Hair follicle dermal papilla cell (primary cell): ENCODE results near the gene CYTH2. TPM values are rescaled to one million over a fixed set of nuclear protein-coding genes. Genes with fewer than 3 reads are reported as not detected.

ENCODE experiments used
- total RNA-seq: library from RNA; depleted of rRNA; stranded (reverse); fragments of >200 nt; gene quantifications from 2 replicates; pipeline ENCODE4 v1.2.3, GENCODE V29; 2012

Gene CYTH2, protein sequence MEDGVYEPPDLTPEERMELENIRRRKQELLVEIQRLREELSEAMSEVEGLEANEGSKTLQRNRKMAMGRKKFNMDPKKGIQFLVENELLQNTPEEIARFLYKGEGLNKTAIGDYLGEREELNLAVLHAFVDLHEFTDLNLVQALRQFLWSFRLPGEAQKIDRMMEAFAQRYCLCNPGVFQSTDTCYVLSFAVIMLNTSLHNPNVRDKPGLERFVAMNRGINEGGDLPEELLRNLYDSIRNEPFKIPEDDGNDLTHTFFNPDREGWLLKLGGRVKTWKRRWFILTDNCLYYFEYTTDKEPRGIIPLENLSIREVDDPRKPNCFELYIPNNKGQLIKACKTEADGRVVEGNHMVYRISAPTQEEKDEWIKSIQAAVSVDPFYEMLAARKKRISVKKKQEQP
- 35.8 and 40.4 TPM in 2 replicates for total RNA-seq

DNA sequence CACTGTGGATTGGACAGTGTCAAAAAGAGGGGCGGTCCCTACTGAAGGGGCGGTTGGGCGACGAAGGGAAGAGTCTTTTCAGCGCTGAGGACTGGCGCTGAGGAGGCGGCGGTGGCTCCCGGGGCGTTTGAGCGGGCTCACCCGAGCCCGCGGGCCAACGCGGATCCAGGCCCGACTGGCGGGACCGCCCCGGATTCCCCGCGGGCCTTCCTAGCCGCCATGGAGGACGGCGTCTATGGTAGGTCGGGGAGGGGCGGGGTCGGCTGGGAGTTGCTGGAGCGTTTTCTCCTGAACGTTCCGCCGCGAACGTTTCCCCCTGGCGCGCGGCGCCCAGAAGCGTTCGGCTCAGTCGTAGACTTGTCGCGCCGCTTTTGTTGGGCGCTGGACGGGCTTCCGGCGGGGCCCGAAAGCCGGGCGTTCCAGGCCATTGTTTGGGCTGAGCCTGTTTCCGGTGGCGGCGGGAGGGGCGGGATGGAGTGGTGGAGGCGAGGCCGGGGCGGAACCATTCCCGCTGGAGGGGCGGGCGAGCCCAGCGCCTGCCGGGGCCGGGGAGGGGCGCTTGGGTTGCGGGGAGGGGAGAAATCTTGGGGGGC is at the start of gene CYTH2:
Gene CYTH2, plus strand, starts transcription at position 81 of the 593 bp plus-strand sequence. Its CDS starts 139 bp downstream, at position 220.

DNA sequence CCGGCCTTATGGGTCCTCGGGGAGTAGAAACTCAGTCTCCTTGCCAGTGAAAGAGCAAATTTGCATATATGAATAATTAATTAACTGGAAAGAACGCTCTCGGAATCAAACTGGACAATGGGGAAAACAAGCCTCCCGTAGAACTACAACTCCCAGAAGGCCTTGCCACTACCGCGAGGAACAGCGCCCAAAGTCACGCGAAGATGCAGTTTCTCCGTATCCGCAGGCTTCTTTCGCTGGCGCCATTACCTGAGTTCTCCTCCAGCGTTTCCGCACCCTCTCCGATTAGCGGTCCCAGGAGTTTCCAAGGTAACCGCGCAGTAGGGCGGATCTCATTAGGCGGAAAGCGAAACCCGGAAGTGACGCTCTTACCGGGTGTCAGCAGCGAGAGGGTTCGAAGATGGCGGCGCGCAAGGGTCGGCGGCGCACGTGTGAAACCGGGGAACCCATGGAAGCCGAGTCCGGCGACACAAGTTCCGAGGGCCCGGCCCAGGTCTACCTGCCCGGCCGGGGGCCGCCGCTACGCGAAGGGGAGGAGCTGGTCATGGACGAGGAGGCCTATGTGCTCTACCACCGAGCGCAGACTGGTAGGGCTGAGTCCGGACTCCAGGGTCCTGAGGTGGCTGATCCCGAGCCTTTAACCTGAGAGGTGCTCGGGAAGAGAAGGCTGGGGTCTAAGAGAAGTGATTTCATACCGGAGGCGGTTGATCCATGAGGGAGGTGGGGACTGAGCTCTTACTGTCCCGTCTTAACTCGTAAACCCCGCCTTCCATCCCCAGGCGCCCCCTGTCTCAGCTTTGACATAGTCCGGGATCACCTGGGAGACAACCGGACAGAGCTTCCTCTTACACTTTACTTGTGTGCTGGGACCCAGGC is 23.3 kb upstream of the CYTH2 start, which contains the start of gene GRWD1:
Gene GRWD1, plus strand, starts transcription at position 378 of the 876 bp plus-strand sequence. Its CDS starts 23 bp downstream, at position 401.

DNA sequence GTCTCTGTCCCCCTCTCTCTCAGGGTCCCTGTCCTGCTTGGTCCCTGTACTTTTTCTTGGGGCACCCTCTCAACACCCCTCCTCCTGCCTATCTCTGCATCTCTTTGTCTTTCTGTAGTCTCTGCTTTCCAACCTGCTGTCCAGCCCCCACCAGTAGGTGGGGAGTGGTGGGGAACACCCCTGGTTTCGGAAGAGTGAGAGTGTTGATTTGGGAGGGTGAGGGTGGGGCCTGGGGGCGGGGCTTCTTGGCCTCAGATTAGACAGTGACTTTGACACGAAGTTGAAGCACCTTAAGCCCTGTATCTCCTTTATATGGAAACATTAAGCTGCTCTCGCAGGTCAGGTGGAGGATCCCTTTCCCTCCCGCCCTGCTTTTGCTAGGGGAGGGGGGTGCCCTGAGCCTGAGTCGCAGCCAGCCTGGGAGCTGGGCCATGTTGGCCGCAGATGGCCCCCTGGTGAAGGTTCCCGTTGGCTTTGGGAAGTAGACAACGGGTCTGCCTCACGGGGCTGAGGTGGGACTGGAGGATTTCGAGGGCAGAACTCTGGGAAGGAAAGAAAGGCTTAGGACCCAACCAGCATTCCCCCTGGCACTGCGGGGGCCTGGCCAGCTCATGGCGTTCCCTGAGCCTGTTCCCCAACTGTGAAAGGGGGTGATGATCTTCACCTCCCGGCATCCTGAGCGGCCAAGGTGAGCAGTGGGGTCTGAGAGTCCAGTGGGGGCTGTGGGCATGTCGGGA is 13.8 kb upstream of the CYTH2 start, which contains the start of gene KCNJ14:
Gene KCNJ14, plus strand, starts transcription at position 404 of the 737 bp plus-strand sequence. CDS start 6,151 bp downstream, outside the sequence.

DNA sequence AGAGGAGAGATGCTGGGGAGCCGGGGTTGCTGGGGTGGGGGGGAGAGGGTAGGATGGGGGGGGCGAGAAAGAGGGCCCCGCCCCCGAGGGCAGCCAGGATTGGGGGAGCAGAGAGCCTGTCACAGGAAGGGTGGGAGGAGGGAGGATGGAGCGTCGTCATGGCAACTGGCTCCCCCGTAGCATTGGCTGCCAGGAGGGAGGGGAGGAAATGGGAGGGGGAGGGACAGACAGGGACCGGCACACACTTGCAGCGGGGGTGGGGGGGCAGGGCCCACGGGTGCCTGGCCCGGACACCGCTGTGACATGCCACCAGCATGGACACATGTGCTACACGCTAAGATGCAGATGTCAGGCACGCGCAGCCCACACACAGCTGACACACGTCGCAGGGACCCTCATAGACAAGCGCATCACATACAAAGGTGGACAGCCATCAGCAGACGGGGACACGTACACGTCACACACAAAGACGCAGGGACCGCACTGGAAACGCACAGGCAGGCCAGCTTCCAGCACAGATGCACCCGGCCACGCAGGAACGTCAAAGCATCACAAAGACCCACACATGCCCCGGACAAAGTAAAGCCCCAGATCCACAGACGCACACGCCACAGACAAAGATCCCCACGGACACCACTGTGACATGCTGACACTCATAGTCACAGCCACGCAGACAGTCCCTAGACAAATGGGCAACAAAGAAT is 42.8 kb downstream of the CYTH2 start, which contains the start of gene LMTK3:
Gene LMTK3, minus strand, starts transcription at position 36 of the 704 bp plus-strand sequence. CDS start 259 bp downstream, outside the sequence.

Other genes with a start within 250 kb of the CYTH2 start
- gene CARD8, start 213.5 kb upstream of the CYTH2 start, total RNA-seq, result 23.0 and 25.0 TPM in 2 replicates
- 0.24 and 0.32 TPM in 2 replicates for gene ZNF114, start 199.3 kb upstream of the CYTH2 start, total RNA-seq
- gene EMP3, start 143.8 kb upstream of the CYTH2 start, total RNA-seq, result 69.1 and 109 TPM in 2 replicates
- 4.7 and 9.6 TPM in 2 replicates for gene TMEM143, start 105.4 kb upstream of the CYTH2 start, total RNA-seq
- not detected in 2 replicates for gene SYNGR4, start 105.0 kb upstream of the CYTH2 start, total RNA-seq
- gene KDELR1, start 77.8 kb upstream of the CYTH2 start, total RNA-seq, result 102 and 121 TPM in 2 replicates
- 0.49 and 0.65 TPM in 2 replicates for gene GRIN2D, start 75.7 kb upstream of the CYTH2 start, total RNA-seq
- gene GRWD1, start 23.4 kb upstream of the CYTH2 start, total RNA-seq, result 30.2 and 31.0 TPM in 2 replicates
- 0.49 and 0.81 TPM in 2 replicates for gene KCNJ14, start 13.8 kb upstream of the CYTH2 start, total RNA-seq
- gene LMTK3, start 42.5 kb downstream of the CYTH2 start, total RNA-seq, result under 0.01 and 0.36 TPM in 2 replicates
- gene SULT2B1, start 82.8 kb downstream of the CYTH2 start, total RNA-seq, result 0.36 TPM in 1 of 2 replicates, not detected in the other
- gene SPACA4, start 137.4 kb downstream of the CYTH2 start, total RNA-seq, result not detected in 2 replicates
- 0.24 and 1.3 TPM in 2 replicates for gene FAM83E, start 145.7 kb downstream of the CYTH2 start, total RNA-seq
- gene RPL18, start 149.8 kb downstream of the CYTH2 start, total RNA-seq, result 1,307 and 1,432 TPM in 2 replicates
- gene SPHK2, start 150.1 kb downstream of the CYTH2 start, total RNA-seq, result 16.5 and 19.1 TPM in 2 replicates
- 7.6 and 12.3 TPM in 2 replicates for gene DBP, start 168.0 kb downstream of the CYTH2 start, total RNA-seq
- gene CA11, start 176.8 kb downstream of the CYTH2 start, total RNA-seq, result 1.5 and 2.9 TPM in 2 replicates
- gene NTN5, start 203.6 kb downstream of the CYTH2 start, total RNA-seq, result 0.32 TPM in 1 of 2 replicates, not detected in the other
- under 0.01 TPM in 1 of 2 replicates, not detected in the other for gene FUT2, start 226.6 kb downstream of the CYTH2 start, total RNA-seq